ENCODE data around the gene SELENON. TPM values are rescaled to one million over a fixed set of nuclear protein-coding genes. Genes with fewer than 3 reads are reported as not detected.
A peak's percentile ranks its signal among the peaks of the same experiment; 100 is the strongest.

Gene SELENON
- total RNA-seq, 1 donor from 2014 or later = 83.4 TPM

DNA sequence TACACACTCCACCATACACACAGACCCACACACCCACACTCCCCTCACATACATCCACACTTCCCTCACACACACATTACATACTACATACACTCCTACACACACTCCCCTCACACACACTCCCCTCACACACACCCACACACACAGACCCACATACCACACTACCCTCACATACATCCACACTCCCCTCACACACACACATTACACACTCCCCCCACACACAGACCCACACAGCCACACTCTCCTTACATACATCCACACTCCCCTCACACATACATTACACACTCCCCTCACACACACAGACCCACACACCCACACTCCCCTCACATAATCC is 32.6 kb upstream of the SELENON start:
- H3K9me3 ChIP-seq = no peaks in the 10 kb centered on the region
- peaks cover 12% of the 10 kb centered on the region for H3K36me3 ChIP-seq
- intact Hi-C loops (cut with DNase I) = no loop called here
- H3K27ac ChIP-seq = no peak overlapping the region
- no peaks in the 10 kb centered on the region for H3K27me3 ChIP-seq (ENCODE audit: low read depth)
- peaks cover 16% of the 10 kb centered on the region for H3K4me1 ChIP-seq
- no peak overlapping the region for H3K4me3 ChIP-seq
- TF ChIP-seq, protein P1, sequence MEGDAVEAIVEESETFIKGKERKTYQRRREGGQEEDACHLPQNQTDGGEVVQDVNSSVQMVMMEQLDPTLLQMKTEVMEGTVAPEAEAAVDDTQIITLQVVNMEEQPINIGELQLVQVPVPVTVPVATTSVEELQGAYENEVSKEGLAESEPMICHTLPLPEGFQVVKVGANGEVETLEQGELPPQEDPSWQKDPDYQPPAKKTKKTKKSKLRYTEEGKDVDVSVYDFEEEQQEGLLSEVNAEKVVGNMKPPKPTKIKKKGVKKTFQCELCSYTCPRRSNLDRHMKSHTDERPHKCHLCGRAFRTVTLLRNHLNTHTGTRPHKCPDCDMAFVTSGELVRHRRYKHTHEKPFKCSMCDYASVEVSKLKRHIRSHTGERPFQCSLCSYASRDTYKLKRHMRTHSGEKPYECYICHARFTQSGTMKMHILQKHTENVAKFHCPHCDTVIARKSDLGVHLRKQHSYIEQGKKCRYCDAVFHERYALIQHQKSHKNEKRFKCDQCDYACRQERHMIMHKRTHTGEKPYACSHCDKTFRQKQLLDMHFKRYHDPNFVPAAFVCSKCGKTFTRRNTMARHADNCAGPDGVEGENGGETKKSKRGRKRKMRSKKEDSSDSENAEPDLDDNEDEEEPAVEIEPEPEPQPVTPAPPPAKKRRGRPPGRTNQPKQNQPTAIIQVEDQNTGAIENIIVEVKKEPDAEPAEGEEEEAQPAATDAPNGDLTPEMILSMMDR (IDR thresholded peaks at IDR 0.05) = no peak
- no peak for ATAC-seq
- no peak for DNase-seq

DNA sequence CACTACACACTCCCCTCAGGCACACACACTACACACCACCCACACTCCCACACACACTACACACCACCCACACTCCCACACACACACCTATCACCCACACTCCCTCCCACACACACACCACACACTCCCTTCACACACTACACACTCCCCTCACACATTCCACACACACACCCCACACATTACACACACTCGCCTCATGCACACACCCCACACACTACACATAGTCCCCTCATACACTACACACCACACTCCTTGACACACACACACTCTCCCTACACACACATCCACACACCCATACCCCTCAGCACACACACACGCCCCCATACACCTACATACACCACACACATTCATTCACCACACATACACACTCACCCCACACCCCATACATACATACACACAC is 31.0 kb upstream of the SELENON start:
- Histone ChIP-seq H3K4me3 (no peak overlapping the region), H3K9me3 (no peaks in the 10 kb centered on the region), H3K27ac (no peak overlapping the region), H3K27me3 (ENCODE audit: low read depth) (no peaks in the 10 kb centered on the region), H3K4me1 (peaks cover 17% of the 10 kb centered on the region), H3K36me3 (peaks cover 15% of the 10 kb centered on the region)
- no peak for ATAC-seq
- TF ChIP-seq, protein P1 (IDR thresholded peaks at IDR 0.05) = no peak
- intact Hi-C loops (cut with DNase I) = no loop called here
- no peak for DNase-seq

DNA sequence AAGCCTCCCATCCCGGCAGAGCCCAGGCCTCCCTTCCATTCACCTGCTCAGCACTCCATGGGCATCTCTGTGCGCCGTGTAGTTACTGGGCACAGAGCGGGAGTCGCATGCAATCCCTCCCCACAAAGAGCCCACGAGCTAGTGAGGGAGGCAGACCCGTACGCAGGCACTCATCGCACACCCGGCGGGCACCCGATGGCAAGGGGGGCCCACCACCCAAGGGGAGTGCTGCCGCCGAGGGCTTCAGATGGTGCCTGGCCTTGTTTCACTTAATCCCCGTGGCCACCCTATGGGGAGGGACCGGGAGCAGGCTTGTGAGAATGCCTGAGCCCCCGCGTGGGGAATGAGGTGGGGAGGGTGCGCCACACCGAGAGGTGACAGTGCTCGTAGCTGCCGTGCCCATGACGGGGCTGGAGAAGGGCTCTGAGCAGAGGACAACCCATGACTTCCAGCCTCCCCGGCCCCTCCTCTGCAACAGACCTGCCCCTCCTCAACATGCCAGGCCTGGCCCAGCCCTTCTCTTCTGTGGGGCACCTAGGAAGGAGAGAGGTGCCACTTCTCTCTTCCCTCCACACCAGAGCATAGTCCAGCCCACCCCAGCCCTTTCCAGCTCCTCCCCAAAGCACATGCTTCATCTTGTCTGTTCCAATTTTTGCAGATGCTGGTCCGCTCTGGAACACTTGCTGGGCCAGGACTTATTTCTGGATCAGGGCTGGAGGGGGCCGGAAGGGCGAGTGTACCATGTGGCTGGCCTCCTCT is 30.2 kb upstream of the SELENON start:
- intact Hi-C loops (cut with DNase I) = no loop called here
- peaks cover 15% of the 10 kb centered on the region for H3K36me3 ChIP-seq
- TF ChIP-seq, protein P1 (IDR thresholded peaks at IDR 0.05) = no peak
- no peaks in the 10 kb centered on the region for H3K27me3 ChIP-seq (ENCODE audit: low read depth)
- no peak overlapping the region for H3K27ac ChIP-seq
- no peak for DNase-seq
- H3K4me3 ChIP-seq = no peak overlapping the region
- peaks cover 22% of the 10 kb centered on the region for H3K4me1 ChIP-seq
- no peaks in the 10 kb centered on the region for H3K9me3 ChIP-seq
- no peak for ATAC-seq

DNA sequence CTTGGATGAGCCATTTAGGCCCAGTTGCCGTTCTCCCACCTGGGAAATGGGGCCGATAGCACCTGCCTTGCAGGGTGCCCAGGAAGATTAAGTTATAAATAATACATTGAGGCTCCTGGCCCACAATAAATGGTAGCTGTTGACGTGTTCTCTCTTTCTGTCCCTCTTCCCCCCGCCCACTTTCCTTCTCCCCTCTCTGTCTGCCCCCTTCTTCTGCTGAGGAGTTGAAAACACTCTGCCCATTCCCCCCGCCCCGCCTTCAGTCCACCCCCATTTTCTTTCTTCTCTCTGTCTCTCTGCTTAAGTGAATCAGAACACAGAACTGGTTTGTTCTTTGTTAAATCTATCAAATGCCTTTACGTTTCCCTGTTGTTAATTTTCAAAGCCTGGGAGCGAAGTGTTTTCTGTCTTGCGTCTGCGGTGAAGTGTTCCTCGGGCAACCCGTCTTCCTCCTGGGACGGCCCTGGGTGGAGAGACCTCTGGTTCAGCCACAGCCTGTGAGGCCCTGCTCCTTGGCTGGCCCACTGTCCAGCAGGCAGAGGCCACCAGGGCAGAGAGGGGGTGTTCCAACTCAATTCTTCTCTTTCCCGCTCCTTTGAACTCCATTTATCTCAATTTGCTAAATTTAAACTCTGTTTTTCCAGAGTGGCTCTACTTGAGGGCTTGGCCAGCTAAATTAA is 29.3 kb upstream of the SELENON start:
- Histone ChIP-seq H3K27me3 (ENCODE audit: low read depth) (no peaks in the 10 kb centered on the region), H3K4me1 (peaks cover 27% of the 10 kb centered on the region), H3K4me3 (no peak overlapping the region), H3K9me3 (no peaks in the 10 kb centered on the region), H3K27ac (no peak overlapping the region), H3K36me3 (peaks cover 15% of the 10 kb centered on the region)
- TF ChIP-seq, protein P1 (IDR thresholded peaks at IDR 0.05) = no peak
- DNase-seq (no peak), ATAC-seq (no peak)
- intact Hi-C loops (cut with DNase I) = no loop called here

DNA sequence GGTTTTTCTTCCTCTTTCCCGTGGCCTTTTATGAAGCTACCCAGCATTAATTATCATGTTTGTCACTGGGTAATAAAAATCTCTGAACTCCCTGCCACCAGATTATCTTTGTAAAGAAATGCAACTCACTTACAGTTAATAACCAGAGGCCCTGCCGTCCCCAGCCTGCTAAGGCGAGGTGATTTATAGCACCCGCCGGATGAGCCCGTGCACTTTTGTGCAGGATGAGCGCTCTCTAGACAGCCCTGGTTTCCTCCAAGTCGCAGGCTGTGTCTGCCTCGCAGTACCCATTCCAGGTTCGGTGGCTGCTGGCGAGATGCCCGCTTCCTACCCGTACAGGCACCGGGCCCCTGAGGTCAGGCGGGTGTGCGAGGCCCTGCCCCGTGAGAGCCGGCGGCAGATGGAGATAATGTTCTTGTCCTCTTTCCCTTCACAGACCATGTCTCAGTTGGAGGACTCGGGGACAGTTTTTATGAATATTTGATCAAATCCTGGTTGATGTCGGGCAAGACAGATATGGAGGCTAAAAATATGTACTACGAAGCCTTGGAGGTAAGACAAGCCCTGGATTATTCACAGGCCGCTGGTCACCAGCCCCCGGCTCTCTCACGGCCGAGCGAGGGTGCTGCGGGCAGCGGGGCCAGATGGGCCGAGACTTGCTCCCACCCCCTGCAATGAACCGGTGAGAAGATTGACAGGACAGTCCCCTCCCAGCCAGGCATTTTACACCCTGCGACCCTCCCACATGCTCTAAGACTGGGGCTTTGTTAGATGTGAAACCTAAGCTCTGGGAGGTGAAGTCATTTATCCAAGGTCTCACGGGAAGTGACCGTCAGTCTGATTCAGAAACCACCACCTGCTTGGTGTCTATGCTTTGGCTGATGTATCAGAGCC is 28.5 kb upstream of the SELENON start:
- Histone ChIP-seq H3K9me3 (no peaks in the 10 kb centered on the region), H3K4me1 (peaks cover 27% of the 10 kb centered on the region), H3K27ac (no peak overlapping the region), H3K4me3 (no peak overlapping the region), H3K27me3 (ENCODE audit: low read depth) (no peaks in the 10 kb centered on the region), H3K36me3 (peaks cover 15% of the 10 kb centered on the region)
- TF ChIP-seq, protein P1 (IDR thresholded peaks at IDR 0.05) = no peak
- no peak for ATAC-seq
- DNase-seq = peak; percentile 65
- intact Hi-C loops (cut with DNase I) = no loop called here
